Natural killer cell (primary cell): ENCODE measurements around the gene NKAIN4. TPM values are rescaled to one million over a fixed set of nuclear protein-coding genes. Genes with fewer than 3 reads are reported as not detected.

Source experiments
- ATAC-seq, 3 donors: fragments of 150-1000 bp in 2 of 3; fragments of 200-7000 bp in 1 of 3; cut with Tn5 transposase; 1 replicate in 1 of 3; 2 replicates in 2 of 3; pipeline ENCODE4 v1.10.0; 2021; ENCODE audit warnings: mild to moderate bottlenecking in 2 of 3, moderate library complexity in 2 of 3
- DNase-seq, 2 donors: peaks; one replicate each; pipeline versions ENCODE4 v3.0.0 to v3.0.0-alpha.2; 2013 to 2021; ENCODE audit warnings: mixed read lengths in 1 of 2
- H3K27ac ChIP-seq: one replicate; pipeline ENCODE4 v1.5.1; 2013; ENCODE audit warnings: mild to moderate bottlenecking, low read length
- H3K27me3 ChIP-seq: one replicate; pipeline ENCODE4 v1.6.1; 2013; ENCODE audit warnings: low read length; ENCODE audit not compliant: control insufficient read depth, insufficient read depth
- H3K36me3 ChIP-seq: one replicate; pipeline ENCODE4 v1.6.1; 2013; ENCODE audit warnings: low read length; ENCODE audit not compliant: control insufficient read depth, insufficient read depth
- H3K4me1 ChIP-seq: one replicate; pipeline ENCODE4 v1.6.1; 2013; ENCODE audit warnings: low read length; ENCODE audit not compliant: control insufficient read depth, insufficient read depth
- H3K4me3 ChIP-seq: one replicate; pipeline ENCODE4 v1.5.1; 2013; ENCODE audit warnings: low read length
- H3K9me3 ChIP-seq: one replicate; pipeline ENCODE4 v1.6.1; 2013; ENCODE audit warnings: low read length; ENCODE audit not compliant: control insufficient read depth, insufficient read depth
- H3K27ac Mint-ChIP-seq, 2 donors: one replicate each; pipeline ENCODE4 v1.8.0; 2022; ENCODE audit warnings: mild to moderate bottlenecking in 2 of 2, mixed read lengths in 2 of 2, moderate library complexity in 1 of 2
- H3K27me3 Mint-ChIP-seq, 2 donors: one replicate each; pipeline ENCODE4 v1.8.0; 2022; ENCODE audit warnings: low read depth in 2 of 2, mixed read lengths in 2 of 2
- H3K36me3 Mint-ChIP-seq: one replicate; pipeline ENCODE4 v1.8.0; 2022; ENCODE audit warnings: mixed read lengths
- H3K4me1 Mint-ChIP-seq, 2 donors: one replicate each; pipeline ENCODE4 v1.8.0; 2022; ENCODE audit warnings: mixed read lengths in 2 of 2
- H3K4me3 Mint-ChIP-seq: one replicate; pipeline ENCODE4 v1.8.0; 2022; ENCODE audit warnings: mild to moderate bottlenecking, moderate library complexity, mixed read lengths
- H3K9me3 Mint-ChIP-seq, 2 donors: one replicate each; pipeline ENCODE4 v1.8.0; 2022; ENCODE audit warnings: mixed read lengths in 2 of 2
- CTCF ChIP-seq: fragments of 200-600 bp; IDR thresholded peaks from one replicate; pipeline ENCODE4 v1.8.0; 2022; ENCODE audit warnings: antibody characterized with exemption
- WGBS: methylation state at CpG from one replicate; pipeline ENCODE4 v1.1.7; 2013; ENCODE audit warnings: missing lambda C conversion rate; ENCODE audit not compliant: insufficient coverage; 5-methylcytosine and 5-hydroxymethylcytosine counted together
- intact Hi-C: fragments of 100-400 bp; cut with micrococcal nuclease; formaldehyde crosslinking; loops from one replicate; pipeline ENCODE4 v1.14.2; 2022
- total RNA-seq, 4 donors: library from RNA; stranded (reverse); fragments of 120-200 nt in 1 of 4; gene quantifications; one replicate each; pipeline versions ENCODE4 v1.2.3 to v1.2.4, GENCODE V29; 2013 to 2022

NKAIN4 gene
- total RNA-seq, 3 donors from 2014 or later (not counting 1 experiment from before 2014, with no cell fraction given) = not detected

GRCh38 chr20:63275825-63276224, 21.6 kb upstream of the NKAIN4 start:
- no peak overlapping the region for H3K27ac ChIP-seq
- no peaks in the 10 kb centered on the region for H3K27me3 ChIP-seq
- no peaks in the 10 kb centered on the region for H3K27me3 Mint-ChIP-seq
- peaks cover 36 to 38% of the 10 kb centered on the region in 2 donors for H3K4me1 Mint-ChIP-seq
- no peak for ATAC-seq
- no peak for DNase-seq
- H3K4me3 ChIP-seq = no peak overlapping the region
- no peaks in the 10 kb centered on the region for H3K36me3 Mint-ChIP-seq
- H3K4me3 Mint-ChIP-seq = no peak overlapping the region
- TF ChIP-seq CTCF = no peak
- intact Hi-C loops = no loop called here
- H3K36me3 ChIP-seq = peaks cover 36% of the 10 kb centered on the region
- H3K9me3 Mint-ChIP-seq = no peaks in the 10 kb centered on the region
- 97% methylated on average over 18 of the region's 18 CpGs for WGBS
- no peaks in the 10 kb centered on the region for H3K9me3 ChIP-seq
- peak overlapping the region in 1 of 2 donors; percentile 88 for H3K27ac Mint-ChIP-seq
- H3K4me1 ChIP-seq = peaks cover 21% of the 10 kb centered on the region

GRCh38 chr20:63274381-63275228, 20.3 kb upstream of the NKAIN4 start:
- Histone ChIP-seq H3K4me3 (no peak overlapping the region), H3K4me1 (peaks cover 21% of the 10 kb centered on the region), H3K36me3 (peaks cover 33% of the 10 kb centered on the region), H3K9me3 (no peaks in the 10 kb centered on the region), H3K27me3 (no peaks in the 10 kb centered on the region), H3K27ac (no peak overlapping the region)
- intact Hi-C loops = no loop called here
- WGBS = 95% methylated on average over 17 of the region's 17 CpGs
- Mint-ChIP-seq H3K4me3 (peak overlapping the region; percentile 62), H3K9me3 (no peaks in the 10 kb centered on the region), H3K4me1 (peaks cover 36 to 38% of the 10 kb centered on the region in 2 donors), H3K36me3 (no peaks in the 10 kb centered on the region), H3K27ac (peak overlapping the region in 1 of 2 donors; percentile 88), H3K27me3 (no peaks in the 10 kb centered on the region)
- DNase-seq (no peak), ATAC-seq (no peak)
- no peak for TF ChIP-seq CTCF

GRCh38 chr20:63273635-63274380, 19.5 kb upstream of the NKAIN4 start:
- Histone ChIP-seq H3K4me1 (peaks cover 21% of the 10 kb centered on the region), H3K9me3 (no peaks in the 10 kb centered on the region), H3K4me3 (no peak overlapping the region), H3K36me3 (peaks cover 26% of the 10 kb centered on the region), H3K27ac (no peak overlapping the region), H3K27me3 (no peaks in the 10 kb centered on the region)
- Mint-ChIP-seq H3K27me3 (no peaks in the 10 kb centered on the region), H3K27ac (peak overlapping the region; percentile 78 to 88), H3K4me1 (peaks cover 36 to 38% of the 10 kb centered on the region in 2 donors), H3K36me3 (no peaks in the 10 kb centered on the region), H3K4me3 (peak overlapping the region; percentile 93), H3K9me3 (no peaks in the 10 kb centered on the region)
- DNase-seq (no peak), ATAC-seq (no peak)
- 56% methylated on average over 18 of the region's 20 CpGs for WGBS
- no peak for TF ChIP-seq CTCF
- intact Hi-C loops = loop anchor here (2.0 kb wide), 1 partner anchor 57 kb away; the partner anchor contains the start of gene YTHDF1
